GM12874 (cell line): ENCODE results near the gene NRARP.

ENCODE experiments used
- CTCF ChIP-seq: IDR thresholded peaks from 2 replicates; pipeline ENCODE4 v1.5.1; 2011; ENCODE audit warnings: low read depth, mild to moderate bottlenecking, control low read depth, low read length, moderate library complexity; ENCODE audit not compliant: insufficient read depth

NRARP gene

GRCh38 chr9:137250329-137251193, 51.5 kb downstream of the NRARP start:
- TF ChIP-seq CTCF: no peak
